ENCODE data around the gene SPTLC3. TPM values are rescaled to one million over a fixed set of nuclear protein-coding genes. Genes with fewer than 3 reads are reported as not detected.

The SPTLC3 gene
- polyA plus RNA-seq, 3 donors = 0.01 TPM; not detected in 2

DNA sequence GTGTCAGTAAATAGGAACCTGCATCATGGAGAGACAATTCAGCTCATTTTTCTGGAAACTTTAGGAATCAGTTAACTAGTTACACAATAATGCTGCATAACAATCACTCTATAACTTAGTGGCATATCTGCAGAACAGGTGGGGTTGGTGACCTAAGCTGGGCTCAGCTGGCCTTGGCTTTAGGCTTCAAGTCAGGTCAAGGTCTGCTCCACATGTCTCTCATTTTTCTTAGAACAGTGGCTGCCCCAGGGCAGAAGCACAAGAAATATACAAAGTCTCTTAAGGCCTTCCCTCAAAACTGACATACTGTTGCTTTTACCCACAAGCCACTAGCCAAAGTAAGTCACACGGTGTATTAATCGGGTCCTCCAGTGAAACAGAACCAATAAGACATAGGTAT, 198.2 kb downstream of the SPTLC3 start:
- H3K9me3 ChIP-seq (replicated peaks in 1 of 2; ENCODE audit: control insufficient read depth in 1 of 2, insufficient read depth in 1 of 2, low read length in 2 of 2) = no peaks in the 10 kb centered on the region
- H3K4me3 Mint-ChIP-seq = no peak overlapping the region

GRCh38 chr20:13211956-13212618, 203.3 kb downstream of the SPTLC3 start:
- Histone ChIP-seq H3K4me2 (replicated peaks; ENCODE audit: extremely low read depth, low read length, poor library complexity, severe bottlenecking) (no peak overlapping the region), H4K20me1 (ENCODE audit: insufficient read depth, low read length) (no peaks in the 10 kb centered on the region), H3K27ac (ENCODE audit: low read depth in 1 of 2, low read length in 2 of 2) (no peak overlapping the region), H3K27me3 (ENCODE audit: control insufficient read depth in 2 of 2, insufficient read depth in 2 of 2, low read length in 2 of 2) (peaks cover 8 to 15% of the 10 kb centered on the region in 2 donors), H3K36me3 (replicated peaks in 1 of 2; ENCODE audit: control insufficient read depth in 1 of 2, insufficient read depth in 2 of 2, low read length in 2 of 2) (no peaks in the 10 kb centered on the region), H3K4me1 (ENCODE audit: control insufficient read depth in 1 of 2, insufficient read depth in 2 of 2, low read length in 2 of 2) (no peaks in the 10 kb centered on the region), H3K4me3 (replicated peaks in 1 of 3; ENCODE audit: low read depth in 2 of 3, low read length in 3 of 3) (no peak overlapping the region), H3K79me2 (ENCODE audit: insufficient read depth, low read length) (no peaks in the 10 kb centered on the region), H3K9ac (ENCODE audit: insufficient read depth, low read length, poor library complexity, severe bottlenecking) (no peak overlapping the region), H2AFZ (ENCODE audit: insufficient read depth, low read depth, low read length, poor library complexity, severe bottlenecking) (no peak overlapping the region), H3K9me3 (replicated peaks in 1 of 2; ENCODE audit: control insufficient read depth in 1 of 2, insufficient read depth in 1 of 2, low read length in 2 of 2) (no peaks in the 10 kb centered on the region)
- intact Hi-C loops (cut with micrococcal nuclease) = no loop called here
- no peaks in the 10 kb centered on the region for H3K4me1 Mint-ChIP-seq
- H3K27ac Mint-ChIP-seq = no peak overlapping the region
- DNase-seq = no peak
- WGBS (ENCODE audit: insufficient coverage) = no CpG with 5 or more reads among the region's 4 CpGs
- H3K36me3 Mint-ChIP-seq = no peaks in the 10 kb centered on the region
- H3K9me3 Mint-ChIP-seq = peaks cover 0 to 1% (median 0%) of the 10 kb centered on the region in 7 donors
- peaks cover 10 to 23% (median 14%) of the 10 kb centered on the region in 3 donors for H3K27me3 Mint-ChIP-seq (ENCODE audit: low read depth in 3 of 3)
- no peak overlapping the region for H3K4me3 Mint-ChIP-seq
- TF ChIP-seq, protein P1, sequence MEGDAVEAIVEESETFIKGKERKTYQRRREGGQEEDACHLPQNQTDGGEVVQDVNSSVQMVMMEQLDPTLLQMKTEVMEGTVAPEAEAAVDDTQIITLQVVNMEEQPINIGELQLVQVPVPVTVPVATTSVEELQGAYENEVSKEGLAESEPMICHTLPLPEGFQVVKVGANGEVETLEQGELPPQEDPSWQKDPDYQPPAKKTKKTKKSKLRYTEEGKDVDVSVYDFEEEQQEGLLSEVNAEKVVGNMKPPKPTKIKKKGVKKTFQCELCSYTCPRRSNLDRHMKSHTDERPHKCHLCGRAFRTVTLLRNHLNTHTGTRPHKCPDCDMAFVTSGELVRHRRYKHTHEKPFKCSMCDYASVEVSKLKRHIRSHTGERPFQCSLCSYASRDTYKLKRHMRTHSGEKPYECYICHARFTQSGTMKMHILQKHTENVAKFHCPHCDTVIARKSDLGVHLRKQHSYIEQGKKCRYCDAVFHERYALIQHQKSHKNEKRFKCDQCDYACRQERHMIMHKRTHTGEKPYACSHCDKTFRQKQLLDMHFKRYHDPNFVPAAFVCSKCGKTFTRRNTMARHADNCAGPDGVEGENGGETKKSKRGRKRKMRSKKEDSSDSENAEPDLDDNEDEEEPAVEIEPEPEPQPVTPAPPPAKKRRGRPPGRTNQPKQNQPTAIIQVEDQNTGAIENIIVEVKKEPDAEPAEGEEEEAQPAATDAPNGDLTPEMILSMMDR (IDR thresholded peaks at IDR 0.05) = no peak

More for the DNA sequence above, 198.2 kb downstream of the SPTLC3 start:
- no peaks in the 10 kb centered on the region for H4K20me1 ChIP-seq (ENCODE audit: insufficient read depth, low read length)
- intact Hi-C loops (cut with micrococcal nuclease) = no loop called here
- no peaks in the 10 kb centered on the region for H3K36me3 Mint-ChIP-seq
- H3K4me1 Mint-ChIP-seq = peaks cover 3% of the 10 kb centered on the region
- H3K4me3 ChIP-seq (replicated peaks in 1 of 3; ENCODE audit: low read depth in 2 of 3, low read length in 3 of 3) = no peak overlapping the region
- no peaks in the 10 kb centered on the region for H3K27me3 ChIP-seq (ENCODE audit: control insufficient read depth in 2 of 2, insufficient read depth in 2 of 2, low read length in 2 of 2)
- WGBS (ENCODE audit: insufficient coverage) = no CpG with 5 or more reads among the region's 2 CpGs
- H2AFZ ChIP-seq (ENCODE audit: insufficient read depth, low read depth, low read length, poor library complexity, severe bottlenecking) = no peak overlapping the region
- H3K4me1 ChIP-seq (ENCODE audit: control insufficient read depth in 1 of 2, insufficient read depth in 2 of 2, low read length in 2 of 2) = no peaks in the 10 kb centered on the region
- H3K27ac ChIP-seq (ENCODE audit: low read depth in 1 of 2, low read length in 2 of 2) = no peak overlapping the region
- H3K79me2 ChIP-seq (ENCODE audit: insufficient read depth, low read length) = no peaks in the 10 kb centered on the region
- DNase-seq = no peak
- peaks cover 0 to 3% (median 2%) of the 10 kb centered on the region in 7 donors for H3K9me3 Mint-ChIP-seq
- TF ChIP-seq, protein P1 (IDR thresholded peaks at IDR 0.05) = no peak
- H3K4me2 ChIP-seq (replicated peaks; ENCODE audit: extremely low read depth, low read length, poor library complexity, severe bottlenecking) = no peak overlapping the region
- H3K9ac ChIP-seq (ENCODE audit: insufficient read depth, low read length, poor library complexity, severe bottlenecking) = no peak overlapping the region
- H3K27me3 Mint-ChIP-seq (ENCODE audit: low read depth in 3 of 3) = peaks cover 2 to 4% (median 3%) of the 10 kb centered on the region in 3 donors
- no peaks in the 10 kb centered on the region for H3K36me3 ChIP-seq (replicated peaks in 1 of 2; ENCODE audit: control insufficient read depth in 1 of 2, insufficient read depth in 2 of 2, low read length in 2 of 2)
- no peak overlapping the region for H3K27ac Mint-ChIP-seq

Measured in CD14-positive monocyte (primary cell).